ENCODE measurements around the gene INPP5D.

INPP5D gene

DNA sequence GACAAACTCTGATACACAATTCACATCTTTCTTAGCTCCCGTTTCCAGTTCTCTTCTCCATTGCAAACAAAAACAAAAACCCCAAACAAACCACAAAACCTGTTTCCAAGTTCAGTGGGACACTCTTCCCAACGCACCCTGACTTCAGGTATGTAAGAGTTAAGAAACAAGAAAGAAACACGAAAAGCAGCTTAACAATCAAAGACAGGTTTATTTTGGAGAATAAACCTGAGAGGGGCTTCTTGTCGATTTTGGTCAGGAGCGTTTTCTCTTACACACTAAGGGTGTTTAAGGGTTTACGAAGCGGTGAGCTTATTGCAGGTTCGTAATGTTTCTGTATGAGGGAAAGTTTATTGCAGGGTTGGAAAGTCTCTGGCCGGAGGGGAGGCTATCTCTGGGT, 190.4 kb downstream of the INPP5D start:
- TF ChIP-seq, protein P1, sequence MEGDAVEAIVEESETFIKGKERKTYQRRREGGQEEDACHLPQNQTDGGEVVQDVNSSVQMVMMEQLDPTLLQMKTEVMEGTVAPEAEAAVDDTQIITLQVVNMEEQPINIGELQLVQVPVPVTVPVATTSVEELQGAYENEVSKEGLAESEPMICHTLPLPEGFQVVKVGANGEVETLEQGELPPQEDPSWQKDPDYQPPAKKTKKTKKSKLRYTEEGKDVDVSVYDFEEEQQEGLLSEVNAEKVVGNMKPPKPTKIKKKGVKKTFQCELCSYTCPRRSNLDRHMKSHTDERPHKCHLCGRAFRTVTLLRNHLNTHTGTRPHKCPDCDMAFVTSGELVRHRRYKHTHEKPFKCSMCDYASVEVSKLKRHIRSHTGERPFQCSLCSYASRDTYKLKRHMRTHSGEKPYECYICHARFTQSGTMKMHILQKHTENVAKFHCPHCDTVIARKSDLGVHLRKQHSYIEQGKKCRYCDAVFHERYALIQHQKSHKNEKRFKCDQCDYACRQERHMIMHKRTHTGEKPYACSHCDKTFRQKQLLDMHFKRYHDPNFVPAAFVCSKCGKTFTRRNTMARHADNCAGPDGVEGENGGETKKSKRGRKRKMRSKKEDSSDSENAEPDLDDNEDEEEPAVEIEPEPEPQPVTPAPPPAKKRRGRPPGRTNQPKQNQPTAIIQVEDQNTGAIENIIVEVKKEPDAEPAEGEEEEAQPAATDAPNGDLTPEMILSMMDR (IDR thresholded peaks at IDR 0.05; ENCODE audit: low read depth, low read length, missing control alignments): no peak
- H3K4me3 ChIP-seq (replicated peaks; ENCODE audit: low read depth, low read length): no peak overlapping the region
- no peak for DNase-seq (ENCODE audit: extremely low read depth, low read depth)

- TF ChIP-seq, protein P1 (IDR thresholded peaks at IDR 0.05; ENCODE audit: low read depth, low read length, missing control alignments): no peak
- H3K4me3 ChIP-seq (replicated peaks; ENCODE audit: low read depth, low read length): peak overlapping the region; percentile 94
- no peak for DNase-seq (ENCODE audit: extremely low read depth, low read depth)
These were observed 190.8 kb downstream of the INPP5D start for GRCh38 chr2:233250985-233251305.

DNA sequence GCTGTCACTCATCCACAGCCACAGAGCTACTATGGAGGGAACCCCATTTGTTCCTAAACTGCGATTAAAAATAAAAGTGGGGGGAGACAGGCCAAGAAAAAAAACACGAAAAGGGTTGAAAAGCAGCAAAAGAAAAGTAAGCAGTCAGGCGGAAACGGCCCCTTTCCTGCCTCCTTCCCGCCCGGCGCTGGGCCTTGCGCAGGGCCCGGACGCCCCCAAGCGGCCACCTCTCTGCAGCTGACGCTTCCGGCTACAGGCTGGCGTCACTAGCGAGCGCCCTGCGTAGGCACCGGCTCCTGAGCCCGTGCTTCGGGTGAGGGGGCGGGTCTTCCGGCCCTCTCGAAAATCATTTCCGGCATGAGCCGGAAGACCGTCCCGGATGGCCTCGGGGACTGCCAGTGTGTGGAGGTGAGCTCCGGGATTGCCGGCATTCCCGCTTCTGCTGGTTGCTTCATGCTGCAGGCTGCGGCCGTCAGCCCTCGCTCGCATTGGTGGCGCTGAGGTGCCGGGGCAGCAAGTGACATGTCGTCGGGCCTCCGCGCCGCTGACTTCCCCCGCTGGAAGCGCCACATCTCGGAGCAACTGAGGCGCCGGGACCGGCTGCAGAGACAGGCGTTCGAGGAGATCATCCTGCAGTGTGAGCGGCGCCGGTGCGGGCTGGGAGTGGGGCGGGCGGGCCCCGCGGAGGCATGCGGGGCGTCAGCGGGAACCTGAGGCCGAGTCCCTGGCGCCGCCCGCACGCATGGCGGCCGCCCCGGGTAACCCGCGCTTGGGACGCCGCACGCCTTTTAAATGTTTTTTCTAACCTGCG, 191.4 kb downstream of the INPP5D start, which contains the start of gene ATG16L1:
Gene ATG16L1 (plus strand): TSS at position 368 of the 811 bp plus-strand sequence. CDS start 155 bp downstream, at position 523.
- TF ChIP-seq, protein P1 (IDR thresholded peaks at IDR 0.05; ENCODE audit: low read depth, low read length, missing control alignments): peak; percentile 97
- peak; percentile 81 for DNase-seq (ENCODE audit: extremely low read depth, low read depth)
- peak within 1 kb of the TSS; percentile 94 for H3K4me3 ChIP-seq (replicated peaks; ENCODE audit: low read depth, low read length)

- DNase-seq (ENCODE audit: extremely low read depth, low read depth): no peak
- H3K4me3 ChIP-seq (replicated peaks; ENCODE audit: low read depth, low read length): peak overlapping the region; percentile 94
- TF ChIP-seq, protein P1 (IDR thresholded peaks at IDR 0.05; ENCODE audit: low read depth, low read length, missing control alignments): no peak
These were observed 192.1 kb downstream of the INPP5D start for GRCh38 chr2:233252227-233252626.

DNA sequence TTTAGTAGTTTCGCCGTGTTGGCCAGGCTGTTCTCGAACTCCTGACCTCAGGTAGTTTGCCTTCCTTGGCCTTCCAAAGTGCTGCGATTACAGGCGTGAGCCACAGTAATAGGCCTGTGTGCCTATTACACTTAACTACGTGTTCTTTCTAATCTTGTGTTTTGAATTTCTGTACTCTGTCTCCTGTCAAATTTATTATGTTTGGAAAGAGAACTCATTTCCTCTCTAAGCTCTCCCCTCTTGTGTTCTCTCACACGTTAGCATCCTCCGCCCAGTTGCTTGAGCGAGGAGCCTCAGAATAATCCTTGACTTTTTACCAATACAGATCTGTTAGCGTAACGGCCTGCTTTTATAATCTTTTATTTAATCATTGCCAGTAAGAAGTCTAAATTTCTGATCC, 195.0 kb downstream of the INPP5D start:
- no peak for DNase-seq (ENCODE audit: extremely low read depth, low read depth)
- H3K4me3 ChIP-seq (replicated peaks; ENCODE audit: low read depth, low read length): no peak overlapping the region
- TF ChIP-seq, protein P1 (IDR thresholded peaks at IDR 0.05; ENCODE audit: low read depth, low read length, missing control alignments): no peak

- DNase-seq (ENCODE audit: extremely low read depth, low read depth): no peak
- H3K4me3 ChIP-seq (replicated peaks; ENCODE audit: low read depth, low read length): no peak overlapping the region
- TF ChIP-seq, protein P1 (IDR thresholded peaks at IDR 0.05; ENCODE audit: low read depth, low read length, missing control alignments): no peak
These were observed 195.9 kb downstream of the INPP5D start for GRCh38 chr2:233256048-233256447.

Measured in HFF-Myc (cell line).